SH-SY5Y (cell line): ENCODE data around the gene ORM2.

Experiments used
- GATA2 ChIP-seq: IDR thresholded peaks from 2 replicates; pipeline ENCODE4 v1.6.1; 2011; ENCODE audit warnings: mild to moderate bottlenecking, low read depth, low read length
- GATA3 ChIP-seq: IDR thresholded peaks from 2 replicates; pipeline ENCODE4 v1.6.1; 2011; ENCODE audit warnings: low read depth, mild to moderate bottlenecking, low read length, moderate library complexity

GRCh38 chr9:114348906-114349482 lies 19.3 kb downstream of the ORM2 start:
- TF ChIP-seq GATA2, result no peak
- no peak for TF ChIP-seq GATA3
